GM23338 (cell line): ENCODE measurements around the gene ZNF816. TPM values are rescaled to one million over a fixed set of nuclear protein-coding genes. Genes with fewer than 3 reads are reported as not detected.
"Not testable (repeated sequence)": the region's sequence is repeated elsewhere in the genome, so short reads cannot be mapped to it uniquely, and the experiment has no call there.

Experiments used
- ATAC-seq: fragments of 200-7000 bp; cut with Tn5 transposase; 3 replicates; pipeline ENCODE4 v1.9.1; 2020
- DNase-seq: peaks from one replicate; pipeline ENCODE4 v3.0.0-alpha.2; 2015; ENCODE audit warnings: low spot score
- H2AFZ ChIP-seq: fragments of 200-600 bp; sonication (generic); 2 replicates; pipeline ENCODE4 v1.8.0; 2016; ENCODE audit warnings: antibody characterized with exemption, mild to moderate bottlenecking, moderate library complexity
- H3F3A ChIP-seq: fragments of 200-600 bp; sonication (generic); replicated peaks from 2 replicates; pipeline ENCODE4 v1.8.0; 2017; ENCODE audit warnings: antibody characterized with exemption, mixed run types, low read depth
- H3K27ac ChIP-seq: fragments of 200-600 bp; sonication (generic); 2 replicates; pipeline ENCODE4 v1.6.1; 2016; ENCODE audit warnings: low read depth
- H3K27me3 ChIP-seq: fragments of 200-600 bp; sonication (generic); 2 replicates; pipeline ENCODE4 v1.8.0; 2016; ENCODE audit warnings: mild to moderate bottlenecking, mixed run types, moderate library complexity; ENCODE audit not compliant: insufficient read depth
- H3K36me3 ChIP-seq: fragments of 200-600 bp; sonication (generic); 2 replicates; pipeline ENCODE4 v1.8.0; 2016; ENCODE audit warnings: mild to moderate bottlenecking; ENCODE audit not compliant: insufficient read depth
- H3K4me1 ChIP-seq: fragments of 200-600 bp; sonication (generic); 2 replicates; pipeline ENCODE4 v1.8.0; 2016; ENCODE audit warnings: mild to moderate bottlenecking, moderate library complexity; ENCODE audit not compliant: insufficient read depth
- H3K4me2 ChIP-seq: fragments of 200-600 bp; sonication (generic); 2 replicates; pipeline ENCODE4 v1.7.1; 2017; ENCODE audit warnings: mixed run types
- H3K4me3 ChIP-seq: fragments of 200-600 bp; sonication (generic); 2 replicates; pipeline ENCODE4 v1.6.1; 2016; ENCODE audit warnings: mixed run types
- H3K79me2 ChIP-seq: fragments of 200-600 bp; sonication (generic); replicated peaks from 2 replicates; pipeline ENCODE4 v1.8.0; 2017; ENCODE audit warnings: mild to moderate bottlenecking; ENCODE audit not compliant: insufficient read depth
- H3K9me2 ChIP-seq: fragments of 200-600 bp; sonication (generic); 2 replicates; pipeline ENCODE4 v1.8.0; 2017; ENCODE audit not compliant: insufficient read depth
- H4K20me1 ChIP-seq: fragments of 200-600 bp; sonication (generic); replicated peaks from 2 replicates; pipeline ENCODE4 v1.8.0; 2017; ENCODE audit warnings: mild to moderate bottlenecking; ENCODE audit not compliant: insufficient read depth
- H3K27ac Mint-ChIP-seq: 2 replicates; pipeline ENCODE4 v1.8.0; 2020; ENCODE audit warnings: inconsistent platforms, mild to moderate bottlenecking, moderate library complexity, mixed read lengths
- H3K27me3 Mint-ChIP-seq: 3 replicates; pipeline ENCODE4 v1.8.0; 2022; ENCODE audit warnings: low read depth, mild to moderate bottlenecking, moderate library complexity, mixed read lengths, inconsistent platforms; ENCODE audit not compliant: insufficient read depth, poor library complexity
- H3K36me3 Mint-ChIP-seq: 3 replicates; pipeline ENCODE4 v1.8.0; 2021; ENCODE audit warnings: low read depth, mild to moderate bottlenecking, inconsistent platforms, moderate library complexity, mixed read lengths
- H3K4me1 Mint-ChIP-seq: 3 replicates; pipeline ENCODE4 v1.8.0; 2020; ENCODE audit warnings: mild to moderate bottlenecking, inconsistent platforms, mixed read lengths
- H3K4me3 Mint-ChIP-seq: 3 replicates; pipeline ENCODE4 v1.8.0; 2021; ENCODE audit warnings: moderate library complexity, mild to moderate bottlenecking, inconsistent platforms, mixed read lengths
- H3K9me3 Mint-ChIP-seq: 3 replicates; pipeline ENCODE4 v1.8.0; 2020; ENCODE audit warnings: moderate library complexity, mild to moderate bottlenecking, inconsistent platforms, mixed read lengths
- ZNF114 ChIP-seq: fragments of 250-450 bp; sonication (Bioruptor Pico); IDR thresholded peaks from 2 replicates; pipeline ENCODE4 v1.5.0; 2020; ENCODE audit warnings: mild to moderate bottlenecking, moderate library complexity
- polyA plus RNA-seq: library from polyadenylated mRNA; unstranded; fragments of >200 nt; fragmentation: Nextera tagmentation; extraction: Ambion mirVana; gene quantifications from 2 replicates; pipeline ENCODE4 v1.2.1, GENCODE V29; 2016
- total RNA-seq: library from RNA; depleted of rRNA; stranded (reverse); fragments of >200 nt; shearing (Covaris generic); gene quantifications from 2 replicates; pipeline ENCODE4 v1.2.3, GENCODE V29; 2014
- TF ChIP-seq, protein P1 (sequence below), 2 experiments: fragments of 200-600 bp in 1 of 2; sonication (generic) in 1 of 2; conservative IDR thresholded peaks; 2 replicates each; pipeline versions ENCODE4 v1.5.1 to v1.6.1; 2016 to 2017; ENCODE audit warnings: antibody characterized with exemption in 2 of 2, low read depth in 2 of 2, mild to moderate bottlenecking in 2 of 2, moderate library complexity in 1 of 2

ZNF816 gene
- total and polyA plus RNA-seq, 2 experiments from 2014 or later = 7.0 to 9.5 TPM

DNA sequence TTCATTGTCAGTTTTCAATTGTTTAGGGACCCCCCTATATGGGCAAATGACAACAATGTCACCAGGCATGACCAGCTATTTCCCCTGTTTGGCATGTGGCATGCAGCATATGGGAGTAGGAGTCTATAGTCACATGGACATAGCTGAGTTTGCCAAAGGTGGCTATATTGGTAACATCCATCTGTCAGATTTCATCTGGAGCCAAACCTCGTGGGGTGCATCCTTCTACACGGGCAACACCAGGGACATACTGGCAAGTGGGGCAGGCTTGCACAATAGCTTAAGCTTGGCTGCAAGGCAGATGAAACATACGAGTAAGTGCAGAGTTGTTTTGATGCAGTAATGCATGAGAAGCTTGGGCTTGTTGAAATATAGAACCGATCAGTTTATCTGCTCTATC, 24.5 kb upstream of the ZNF816 start:
- peaks cover 12% of the 10 kb centered on the region; the same call in 2 of the 3 replicates for H3K36me3 Mint-ChIP-seq

DNA sequence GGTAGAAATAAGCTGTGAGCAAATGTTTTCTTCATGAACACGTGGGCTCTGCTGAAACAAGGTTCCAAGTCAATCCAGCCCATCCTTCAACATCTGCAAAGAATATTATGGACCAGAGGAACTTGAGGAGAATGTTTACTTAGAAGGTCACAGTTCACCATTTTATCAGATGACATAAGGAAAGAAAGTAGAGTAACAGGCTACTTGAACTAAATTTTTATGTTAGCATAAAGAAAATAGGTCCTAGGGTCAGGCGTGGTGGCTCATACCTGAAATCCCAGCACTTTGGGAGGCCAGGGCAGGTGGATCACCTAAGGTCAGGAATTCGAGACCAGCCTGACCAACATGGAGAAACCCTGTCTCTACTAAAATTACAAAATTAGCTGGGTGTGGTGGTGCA, 20.5 kb upstream of the ZNF816 start:
- H3K4me1 ChIP-seq, H2AFZ ChIP-seq, H3K36me3 ChIP-seq, DNase-seq, H3K9me3 Mint-ChIP-seq, H3K9me2 ChIP-seq, H3K27ac Mint-ChIP-seq, H3K27me3 ChIP-seq, ATAC-seq, H3K4me3 ChIP-seq, H3K4me1 Mint-ChIP-seq, H3K4me3 Mint-ChIP-seq, H3F3A ChIP-seq, H3K27me3 Mint-ChIP-seq, H4K20me1 ChIP-seq, H3K79me2 ChIP-seq, H3K4me2 ChIP-seq, H3K27ac ChIP-seq: not testable (repeated sequence)
- H3K36me3 Mint-ChIP-seq = peaks cover 12% of the 10 kb centered on the region; the same call in 2 of the 3 replicates

More for the DNA sequence above, 24.5 kb upstream of the ZNF816 start:
- Mint-ChIP-seq H3K27me3 (peaks cover 13% of the 10 kb centered on the region), H3K4me3 (no peak overlapping the region), H3K9me3 (peaks cover 6% of the 10 kb centered on the region; the same call in 1 of the 3 replicates), H3K4me1 (peaks cover 4% of the 10 kb centered on the region), H3K27ac (no peak overlapping the region)
- Histone ChIP-seq H4K20me1 (no peaks in the 10 kb centered on the region), H3F3A (no peaks in the 10 kb centered on the region), H3K4me1 (0 out of 2 replicates have a peak, but pooled peaks cover under 1% of the 10 kb centered on the region), H3K27me3 (peaks cover 22% of the 10 kb centered on the region), H2AFZ (no peak overlapping the region), H3K79me2 (no peaks in the 10 kb centered on the region), H3K27ac (no peak overlapping the region), H3K9me2 (no peaks in the 10 kb centered on the region; the same call in 1 of the 2 replicates), H3K36me3 (no peaks in the 10 kb centered on the region), H3K4me3 (no peak overlapping the region), H3K4me2 (no peak overlapping the region)
- TF ChIP-seq ZNF114 (CRISPR knock-in tag) = no peak
- DNase-seq (no peak), ATAC-seq (no peak)

DNA sequence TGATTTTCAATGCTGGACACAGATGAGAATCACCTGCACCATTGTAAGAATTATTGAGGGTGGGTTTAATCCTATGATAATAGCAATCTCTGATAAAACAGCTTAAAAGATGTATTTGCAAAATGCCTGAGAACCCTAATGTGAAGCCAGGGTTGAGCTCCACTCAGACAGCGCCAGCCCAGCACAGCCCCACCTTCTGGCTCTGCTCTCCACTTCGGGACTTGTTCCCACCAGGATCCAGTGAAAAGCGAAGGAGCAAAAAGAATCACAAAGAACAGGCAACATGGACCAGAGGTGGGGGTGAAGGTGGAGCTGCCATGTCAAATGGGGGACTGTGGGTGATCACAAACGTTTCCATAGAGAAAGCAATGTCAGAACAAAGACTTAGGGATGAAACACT, 18.6 kb upstream of the ZNF816 start:
- H3K79me2 ChIP-seq = no peaks in the 10 kb centered on the region
- H3K4me2 ChIP-seq = no peak overlapping the region
- H3K4me3 Mint-ChIP-seq = no peak overlapping the region
- no peaks in the 10 kb centered on the region; the same call in 1 of the 2 replicates for H3K9me2 ChIP-seq
- peaks cover 4% of the 10 kb centered on the region; the same call in 1 of the 3 replicates for H3K9me3 Mint-ChIP-seq
- no peaks in the 10 kb centered on the region for H3K4me1 ChIP-seq
- peaks cover 5% of the 10 kb centered on the region for H3K27me3 Mint-ChIP-seq
- no peak overlapping the region for H3K4me3 ChIP-seq
- no peaks in the 10 kb centered on the region for H3K27me3 ChIP-seq
- no peak overlapping the region for H3K27ac Mint-ChIP-seq
- TF ChIP-seq, protein P1, sequence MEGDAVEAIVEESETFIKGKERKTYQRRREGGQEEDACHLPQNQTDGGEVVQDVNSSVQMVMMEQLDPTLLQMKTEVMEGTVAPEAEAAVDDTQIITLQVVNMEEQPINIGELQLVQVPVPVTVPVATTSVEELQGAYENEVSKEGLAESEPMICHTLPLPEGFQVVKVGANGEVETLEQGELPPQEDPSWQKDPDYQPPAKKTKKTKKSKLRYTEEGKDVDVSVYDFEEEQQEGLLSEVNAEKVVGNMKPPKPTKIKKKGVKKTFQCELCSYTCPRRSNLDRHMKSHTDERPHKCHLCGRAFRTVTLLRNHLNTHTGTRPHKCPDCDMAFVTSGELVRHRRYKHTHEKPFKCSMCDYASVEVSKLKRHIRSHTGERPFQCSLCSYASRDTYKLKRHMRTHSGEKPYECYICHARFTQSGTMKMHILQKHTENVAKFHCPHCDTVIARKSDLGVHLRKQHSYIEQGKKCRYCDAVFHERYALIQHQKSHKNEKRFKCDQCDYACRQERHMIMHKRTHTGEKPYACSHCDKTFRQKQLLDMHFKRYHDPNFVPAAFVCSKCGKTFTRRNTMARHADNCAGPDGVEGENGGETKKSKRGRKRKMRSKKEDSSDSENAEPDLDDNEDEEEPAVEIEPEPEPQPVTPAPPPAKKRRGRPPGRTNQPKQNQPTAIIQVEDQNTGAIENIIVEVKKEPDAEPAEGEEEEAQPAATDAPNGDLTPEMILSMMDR (conservative IDR thresholded peaks at IDR 0.05; ENCODE audit: low read depth in 2 of 2) = peak in 1 of 2 experiments; percentile 42; a peak in 2 of 4 replicates
- no peak for TF ChIP-seq ZNF114 (CRISPR knock-in tag)
- no peaks in the 10 kb centered on the region for H3F3A ChIP-seq
- no peak overlapping the region for H3K27ac ChIP-seq
- no peaks in the 10 kb centered on the region for H4K20me1 ChIP-seq
- H2AFZ ChIP-seq = no peak overlapping the region
- DNase-seq (peak; percentile 34), ATAC-seq (peak; percentile 66)
- H3K36me3 Mint-ChIP-seq = peaks cover 7% of the 10 kb centered on the region; the same call in 1 of the 3 replicates
- H3K36me3 ChIP-seq = no peaks in the 10 kb centered on the region
- H3K4me1 Mint-ChIP-seq = no peaks in the 10 kb centered on the region; the same call in 2 of the 3 replicates
